Measurements from ENCODE around the gene ANKRD18A. TPM values are rescaled to one million over a fixed set of nuclear protein-coding genes. Genes with fewer than 3 reads are reported as not detected.

Gene ANKRD18A
- 1 to 10 TPM; 3.1 to 3.4 TPM for total RNA-seq

DNA sequence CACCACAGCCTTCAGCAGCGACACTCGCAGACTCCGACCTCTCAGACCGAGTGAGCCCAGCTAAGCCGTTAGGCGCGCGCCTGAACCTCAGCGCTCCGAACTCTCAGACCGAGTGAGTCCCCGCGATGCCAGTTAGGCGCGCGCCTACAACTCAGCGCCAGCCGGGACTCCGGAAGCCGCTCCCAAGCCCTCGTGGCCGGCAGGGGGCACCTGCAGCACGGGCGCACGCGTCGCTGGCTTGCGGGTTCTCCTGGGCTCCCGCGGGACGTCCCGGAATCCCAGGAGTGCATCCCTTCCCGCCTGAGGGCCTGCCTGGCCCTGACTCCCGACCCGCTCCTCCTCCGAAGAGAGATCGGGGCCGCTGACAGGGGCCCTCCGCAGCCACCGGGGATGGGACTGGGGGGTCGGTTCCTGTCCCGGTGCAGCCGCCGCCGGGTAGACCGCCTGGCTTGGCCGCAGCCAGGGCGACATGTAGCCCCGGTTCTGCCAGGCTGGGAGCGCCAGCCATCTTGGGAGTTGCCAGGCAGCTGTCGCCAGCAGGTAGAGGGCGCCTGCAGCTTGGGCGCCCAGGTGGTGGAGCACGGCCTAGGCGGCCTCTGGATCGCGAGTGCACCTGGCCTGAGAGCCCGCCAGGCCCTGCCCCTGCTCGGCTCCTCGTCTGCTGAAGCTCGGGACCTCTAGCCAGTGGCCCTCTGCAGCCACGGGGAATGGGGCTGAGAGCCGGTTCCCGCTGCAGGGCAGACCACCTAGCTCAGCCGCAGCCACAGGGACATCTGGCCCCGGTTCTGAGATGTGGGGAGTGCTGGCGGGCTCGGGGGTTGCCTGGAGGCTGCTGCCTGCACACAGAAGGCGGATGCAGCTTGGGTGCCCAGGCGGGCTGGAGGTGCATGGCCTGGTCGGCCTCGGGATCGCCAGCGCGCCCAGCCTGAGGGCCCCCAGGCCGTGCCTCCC lies at the start of gene ANKRD18A:
TSS of gene ANKRD18A (minus strand) at position 114 of the 951 bp plus-strand sequence. CDS start 311 bp downstream, outside the sequence.
- H3K9me3 Mint-ChIP-seq: peaks cover 4% of the 10 kb centered on the region
- H3K27me3 Mint-ChIP-seq: peaks cover 21% of the 10 kb centered on the region
- no peaks in the 10 kb centered on the region for H3K36me3 Mint-ChIP-seq (ENCODE audit: low read depth)
- no peak within 1 kb of the TSS for H3K27ac Mint-ChIP-seq
- ChIA-PET POLR2A (no interaction called here), CTCF (interaction anchor here (0.7 to 1.8 kb wide), 6 partner anchors 11 to 140 kb away, joined by 3 to 7 read pairs (median 4); no protein-coding TSS in a partner anchor)
- peak within 1 kb of the TSS; percentile 87 for H3K4me3 Mint-ChIP-seq
- peak; percentile 72 for DNase-seq
- peaks cover 13% of the 10 kb centered on the region for H3K4me1 Mint-ChIP-seq

DNA sequence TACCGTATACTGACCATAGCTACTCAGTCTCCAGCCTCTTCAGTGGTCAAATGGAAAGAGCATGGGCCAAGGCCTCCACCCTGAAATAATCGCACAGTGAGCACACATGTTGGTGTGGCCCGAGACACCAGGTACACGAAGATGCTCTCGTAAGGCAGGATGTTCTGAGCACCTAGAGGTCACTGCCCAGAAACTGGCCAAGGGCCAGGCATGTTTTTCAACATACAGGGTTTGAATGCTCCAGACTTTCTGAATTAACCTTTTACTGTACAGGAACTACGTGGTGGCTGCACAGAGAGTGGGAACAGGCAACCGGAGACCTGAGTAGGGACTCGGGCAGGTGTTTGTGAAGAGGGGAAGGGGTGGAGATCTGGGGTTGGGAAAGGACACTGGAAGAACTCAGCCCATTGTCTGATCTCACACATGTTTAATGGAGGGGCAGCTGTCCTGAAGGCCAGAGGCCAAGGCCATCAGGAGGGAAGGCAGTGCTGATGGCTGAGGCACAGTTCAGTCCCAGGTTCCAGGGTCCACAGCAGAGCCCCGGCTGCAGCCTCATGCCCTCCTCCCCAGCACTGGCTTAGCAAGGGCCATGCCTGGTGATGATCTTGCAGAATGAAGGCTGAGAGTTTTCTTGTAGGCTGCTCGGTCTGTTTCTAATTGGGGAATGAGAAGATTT lies 48.5 kb upstream of the ANKRD18A start:
- Mint-ChIP-seq H3K36me3 (ENCODE audit: low read depth) (no peaks in the 10 kb centered on the region), H3K4me1 (peaks cover 16% of the 10 kb centered on the region), H3K4me3 (no peak overlapping the region), H3K9me3 (no peaks in the 10 kb centered on the region), H3K27me3 (peaks cover 6% of the 10 kb centered on the region), H3K27ac (no peak overlapping the region)
- ChIA-PET POLR2A (no interaction called here), CTCF (no interaction called here)
- DNase-seq: no peak

DNA sequence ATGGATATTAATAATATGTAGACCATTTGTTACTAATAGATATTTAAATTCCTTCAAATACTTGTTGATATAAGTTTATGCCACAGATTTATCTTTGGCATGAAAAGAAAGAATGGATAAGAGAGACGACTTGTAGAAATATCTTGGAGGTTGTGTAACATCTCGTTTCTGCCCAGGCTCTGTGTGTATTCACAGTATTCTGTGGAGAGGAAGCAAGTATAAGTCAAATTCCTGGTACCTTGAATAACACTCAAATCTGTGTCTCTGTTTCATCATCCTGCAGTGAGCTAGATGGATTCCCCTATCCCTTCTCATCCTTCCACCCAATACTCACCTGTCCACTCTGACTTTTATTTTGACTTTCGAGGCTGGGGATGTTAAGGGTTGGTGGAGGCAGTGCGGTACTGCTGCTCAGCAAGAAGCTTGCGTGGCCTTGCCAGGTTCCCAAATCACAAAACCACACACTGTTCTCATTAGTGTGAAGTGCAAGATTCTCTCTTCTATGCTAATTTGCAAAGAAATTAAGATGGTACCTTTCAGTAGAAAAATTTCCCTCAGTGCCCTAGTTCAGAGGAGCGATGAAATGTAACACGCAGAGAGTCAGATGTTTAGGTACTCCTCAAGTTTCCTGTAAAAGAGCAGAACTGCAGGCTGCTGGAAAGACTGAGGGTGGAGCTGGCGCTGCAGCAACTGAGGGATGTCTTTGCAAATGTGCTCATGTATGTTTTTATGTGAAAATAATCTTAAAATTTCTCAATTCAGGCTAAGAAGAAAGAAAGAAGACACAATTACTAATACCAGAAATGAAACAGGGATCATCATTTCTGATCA lies 42.6 kb upstream of the ANKRD18A start:
- Mint-ChIP-seq H3K36me3 (ENCODE audit: low read depth) (no peaks in the 10 kb centered on the region), H3K27ac (no peak overlapping the region), H3K4me1 (no peaks in the 10 kb centered on the region), H3K4me3 (no peak overlapping the region), H3K9me3 (no peaks in the 10 kb centered on the region), H3K27me3 (peaks cover 14% of the 10 kb centered on the region)
- DNase-seq: no peak
- CTCF ChIA-PET: no interaction called here
- POLR2A ChIA-PET: no interaction called here

DNA sequence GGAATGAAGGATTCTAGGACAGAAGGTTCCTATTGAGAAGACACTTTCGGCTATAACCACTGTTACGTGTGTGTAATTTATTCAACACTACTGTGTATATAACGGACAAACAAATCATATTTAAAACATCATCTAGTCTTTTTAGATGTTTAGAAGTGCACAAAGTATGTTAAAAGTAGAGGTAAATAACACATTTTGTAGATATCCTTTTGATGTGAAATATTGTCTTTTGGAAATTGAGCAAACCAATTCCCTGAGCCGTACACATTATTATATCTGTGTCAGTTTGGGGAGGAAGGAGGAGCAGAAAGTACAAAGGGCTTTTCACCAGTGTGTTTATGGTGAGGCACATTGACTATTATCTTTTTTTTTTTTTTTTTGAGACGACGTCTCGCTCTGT lies 39.1 kb upstream of the ANKRD18A start:
- no peak for DNase-seq
- no peaks in the 10 kb centered on the region for H3K9me3 Mint-ChIP-seq
- no peak overlapping the region for H3K27ac Mint-ChIP-seq
- peaks cover 30% of the 10 kb centered on the region for H3K27me3 Mint-ChIP-seq
- CTCF ChIA-PET: no interaction called here
- POLR2A ChIA-PET: no interaction called here
- no peaks in the 10 kb centered on the region for H3K36me3 Mint-ChIP-seq (ENCODE audit: low read depth)
- H3K4me1 Mint-ChIP-seq: no peaks in the 10 kb centered on the region
- H3K4me3 Mint-ChIP-seq: no peak overlapping the region

DNA sequence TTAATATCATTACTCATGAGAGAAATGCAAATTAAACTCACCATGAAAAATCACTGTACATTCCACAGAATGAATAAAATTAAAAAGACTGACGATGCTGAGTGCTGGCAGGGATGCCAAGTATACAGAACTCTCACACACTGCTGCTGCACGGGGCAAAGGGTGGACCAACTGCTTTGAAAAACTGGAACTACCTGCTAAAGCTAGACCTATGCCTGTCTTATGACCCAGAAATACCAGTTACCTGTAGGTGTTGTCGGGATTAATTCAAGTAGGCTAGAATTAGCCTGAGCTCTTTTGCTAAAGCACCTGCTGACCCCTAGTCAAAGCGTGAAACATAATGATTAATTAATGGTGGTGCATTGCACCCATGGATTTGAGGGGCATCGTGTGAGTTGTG lies 36.5 kb upstream of the ANKRD18A start:
- Mint-ChIP-seq H3K4me3 (no peak overlapping the region), H3K4me1 (no peaks in the 10 kb centered on the region), H3K27ac (no peak overlapping the region), H3K36me3 (ENCODE audit: low read depth) (no peaks in the 10 kb centered on the region), H3K9me3 (no peaks in the 10 kb centered on the region), H3K27me3 (peaks cover 24% of the 10 kb centered on the region)
- ChIA-PET POLR2A (no interaction called here), CTCF (no interaction called here)
- DNase-seq: no peak

DNA sequence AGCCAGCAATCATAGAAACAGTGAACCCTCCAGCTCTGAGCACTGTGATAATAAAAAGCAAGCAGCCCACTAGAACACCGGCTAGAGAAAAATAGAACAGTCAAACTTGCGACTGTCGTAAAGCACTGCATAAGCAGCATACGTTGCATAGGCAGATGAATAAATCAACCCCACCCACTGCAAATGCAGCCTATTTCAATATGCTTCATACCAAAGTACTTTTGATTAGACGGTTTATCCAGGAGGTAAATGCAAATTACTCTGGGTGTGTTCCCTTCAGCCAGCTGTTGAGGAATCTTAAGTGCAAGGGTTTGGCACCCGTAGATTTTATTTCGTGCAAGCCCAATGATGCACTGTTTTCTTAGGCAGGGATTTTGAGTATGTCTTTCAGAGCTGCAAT lies 32.1 kb upstream of the ANKRD18A start:
- Mint-ChIP-seq H3K4me3 (no peak overlapping the region), H3K36me3 (ENCODE audit: low read depth) (no peaks in the 10 kb centered on the region), H3K27ac (no peak overlapping the region), H3K27me3 (peaks cover 15% of the 10 kb centered on the region), H3K4me1 (no peaks in the 10 kb centered on the region), H3K9me3 (no peaks in the 10 kb centered on the region)
- DNase-seq: no peak
- ChIA-PET POLR2A (no interaction called here), CTCF (no interaction called here)

DNA sequence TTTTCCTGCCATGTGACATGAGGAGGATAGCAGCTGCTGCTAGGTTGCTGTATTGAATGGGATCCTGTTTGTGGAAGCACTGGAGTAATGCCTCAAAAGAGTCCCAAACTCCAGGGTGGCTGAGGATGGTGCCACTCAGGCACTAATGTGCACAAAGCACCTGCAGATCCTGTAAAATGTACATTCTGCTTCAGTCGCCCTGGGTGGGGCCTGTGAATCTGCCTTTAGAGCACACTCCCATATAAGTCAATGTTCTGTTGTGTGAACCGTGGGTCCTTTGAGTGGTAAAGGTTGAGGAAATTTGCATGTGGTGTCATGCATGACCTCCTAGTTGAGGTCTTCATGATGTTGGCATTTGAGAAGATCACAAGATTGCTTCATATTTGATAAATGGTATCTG lies 31.6 kb upstream of the ANKRD18A start:
- H3K27me3 Mint-ChIP-seq: peaks cover 11% of the 10 kb centered on the region
- no peaks in the 10 kb centered on the region for H3K9me3 Mint-ChIP-seq
- ChIA-PET CTCF (no interaction called here), POLR2A (no interaction called here)
- H3K27ac Mint-ChIP-seq: no peak overlapping the region
- DNase-seq: no peak
- H3K4me3 Mint-ChIP-seq: no peak overlapping the region
- H3K4me1 Mint-ChIP-seq: no peaks in the 10 kb centered on the region
- no peaks in the 10 kb centered on the region for H3K36me3 Mint-ChIP-seq (ENCODE audit: low read depth)

DNA sequence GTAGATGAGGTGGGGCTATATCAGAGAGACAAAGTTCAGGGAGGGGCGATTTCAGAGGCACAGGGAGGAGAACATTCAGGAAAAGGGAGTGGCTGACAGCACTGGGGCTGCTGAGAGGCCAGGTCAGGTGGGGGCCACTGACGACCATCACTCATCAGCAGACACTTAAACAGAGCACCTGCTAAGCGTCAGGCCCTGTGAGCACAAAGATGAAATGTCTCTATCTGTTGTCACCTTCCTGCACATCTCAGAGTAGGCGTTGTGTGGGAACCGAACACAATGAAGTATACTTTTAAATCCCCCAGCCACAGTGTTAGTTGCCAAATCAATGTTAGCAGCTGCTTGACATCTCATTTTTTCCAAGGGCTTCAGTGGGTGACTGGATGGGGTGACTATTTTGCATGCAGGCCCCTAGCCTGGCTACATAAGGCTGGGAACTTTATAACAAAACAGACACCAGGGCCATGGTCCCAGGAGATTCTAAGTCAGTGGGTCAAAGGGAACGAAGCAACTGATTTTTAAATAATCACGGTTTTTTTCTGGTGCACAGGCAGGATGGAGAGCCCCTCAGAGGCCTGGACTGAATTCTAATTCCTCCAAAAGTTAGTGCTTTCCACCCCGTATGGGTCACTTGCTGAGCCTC lies 31.1 kb upstream of the ANKRD18A start:
- no peaks in the 10 kb centered on the region for H3K36me3 Mint-ChIP-seq (ENCODE audit: low read depth)
- peaks cover 7% of the 10 kb centered on the region for H3K27me3 Mint-ChIP-seq
- ChIA-PET POLR2A (no interaction called here), CTCF (no interaction called here)
- no peak for DNase-seq
- no peak overlapping the region for H3K27ac Mint-ChIP-seq
- H3K4me1 Mint-ChIP-seq: no peaks in the 10 kb centered on the region
- no peaks in the 10 kb centered on the region for H3K9me3 Mint-ChIP-seq
- H3K4me3 Mint-ChIP-seq: no peak overlapping the region

DNA sequence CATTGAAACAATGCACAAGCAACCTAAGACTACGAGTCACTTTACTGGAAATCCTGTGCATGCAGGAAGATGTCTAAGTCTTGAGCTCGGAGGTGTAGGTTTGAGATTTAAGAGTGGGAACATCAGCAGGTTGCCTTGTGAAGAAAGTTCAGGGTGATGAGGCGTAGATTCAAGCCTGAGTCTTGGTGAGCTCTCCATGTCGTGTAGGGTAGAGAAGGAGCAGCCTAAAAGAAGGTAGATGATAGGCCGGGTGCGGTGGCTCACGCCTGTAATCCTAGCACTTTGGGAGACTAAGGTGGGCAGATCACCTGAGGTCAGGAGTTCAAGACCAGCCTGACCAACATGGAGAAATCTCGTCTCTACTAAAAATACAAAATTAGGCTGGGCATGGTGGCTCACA lies 30.2 kb upstream of the ANKRD18A start:
- Mint-ChIP-seq H3K27ac (no peak overlapping the region), H3K4me1 (no peaks in the 10 kb centered on the region), H3K9me3 (no peaks in the 10 kb centered on the region), H3K27me3 (peaks cover 2% of the 10 kb centered on the region), H3K4me3 (no peak overlapping the region), H3K36me3 (ENCODE audit: low read depth) (no peaks in the 10 kb centered on the region)
- ChIA-PET POLR2A (no interaction called here), CTCF (no interaction called here)
- no peak for DNase-seq

DNA sequence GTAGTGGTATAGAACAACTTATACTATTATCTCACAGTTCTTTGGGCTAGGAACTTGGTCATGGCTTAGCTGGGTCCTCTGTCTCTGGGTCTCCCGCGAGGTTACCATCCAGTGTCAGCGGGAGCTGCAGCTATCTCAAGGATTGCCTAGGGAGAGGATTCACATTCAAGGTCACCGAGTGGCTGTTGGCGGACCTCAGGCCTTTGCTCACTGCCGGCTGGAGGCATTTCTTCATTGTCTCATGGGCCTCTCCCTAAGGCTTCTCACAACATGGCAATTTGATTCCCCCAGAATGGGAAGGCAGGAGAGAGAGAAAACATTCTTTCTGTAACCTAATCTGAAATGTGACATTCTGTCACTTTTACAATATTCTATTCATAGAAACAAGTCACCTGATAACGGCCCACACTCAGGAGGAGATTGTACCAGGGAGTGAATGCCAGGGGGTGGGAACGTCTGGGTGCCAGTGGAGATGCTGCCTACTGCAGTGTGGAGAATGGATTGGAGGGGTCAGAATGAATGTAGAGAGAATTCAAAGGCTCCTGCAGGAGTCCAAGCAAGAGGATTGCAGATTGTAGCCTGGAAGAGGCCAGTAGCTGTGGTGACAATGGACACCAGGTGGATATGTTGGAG lies 29.5 kb upstream of the ANKRD18A start:
- Mint-ChIP-seq H3K27me3 (peaks cover 2% of the 10 kb centered on the region), H3K36me3 (ENCODE audit: low read depth) (no peaks in the 10 kb centered on the region), H3K27ac (no peak overlapping the region), H3K4me3 (no peak overlapping the region), H3K4me1 (no peaks in the 10 kb centered on the region), H3K9me3 (no peaks in the 10 kb centered on the region)
- no peak for DNase-seq
- ChIA-PET CTCF (no interaction called here), POLR2A (no interaction called here)

DNA sequence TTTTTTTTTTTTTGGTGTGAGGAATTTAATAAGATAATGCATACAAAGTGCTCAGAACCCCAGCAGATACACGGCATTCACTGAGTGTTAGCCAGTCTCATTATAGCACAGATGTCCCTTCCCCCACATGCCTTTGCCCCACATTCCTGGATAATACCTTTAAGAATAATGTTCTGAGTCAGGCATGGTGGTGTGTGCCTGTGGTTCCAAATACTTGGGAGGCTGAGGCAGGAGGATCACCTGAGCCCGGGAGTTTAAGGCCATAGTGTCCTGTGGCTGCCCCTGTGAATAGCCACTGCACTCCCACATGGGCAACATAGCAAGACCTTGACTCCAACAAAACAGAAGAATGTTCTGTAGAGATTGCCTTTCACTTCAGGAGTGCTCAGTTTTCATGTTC lies 24.2 kb upstream of the ANKRD18A start:
- Mint-ChIP-seq H3K4me3 (no peak overlapping the region), H3K27ac (no peak overlapping the region), H3K9me3 (no peaks in the 10 kb centered on the region), H3K36me3 (ENCODE audit: low read depth) (no peaks in the 10 kb centered on the region), H3K27me3 (no peaks in the 10 kb centered on the region), H3K4me1 (no peaks in the 10 kb centered on the region)
- CTCF ChIA-PET: no interaction called here
- POLR2A ChIA-PET: no interaction called here
- DNase-seq: no peak

DNA sequence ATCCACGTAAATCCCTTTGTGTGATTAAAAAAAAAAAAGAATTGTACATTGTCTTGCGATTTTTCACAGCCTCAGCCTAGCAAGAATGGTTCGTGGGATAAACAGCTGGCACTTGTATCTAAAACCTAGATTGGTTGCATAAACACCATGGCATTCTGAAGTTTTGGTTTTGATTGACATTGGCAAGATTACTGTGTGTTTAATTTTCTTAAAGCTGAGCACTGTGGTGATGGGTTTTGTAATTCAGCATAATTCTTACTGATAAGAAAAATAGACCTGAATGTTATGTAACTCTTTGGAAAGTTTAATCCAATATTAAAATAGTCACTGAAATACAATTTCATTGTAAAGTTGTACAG lies 23.4 kb upstream of the ANKRD18A start:
- no peaks in the 10 kb centered on the region for H3K9me3 Mint-ChIP-seq
- DNase-seq: no peak
- H3K4me1 Mint-ChIP-seq: no peaks in the 10 kb centered on the region
- H3K27me3 Mint-ChIP-seq: no peaks in the 10 kb centered on the region
- POLR2A ChIA-PET: interaction anchor here (0.6 kb wide), 1 partner anchor 203 kb away, joined by 3 read pairs; no protein-coding TSS in a partner anchor
- no peak overlapping the region for H3K4me3 Mint-ChIP-seq
- H3K36me3 Mint-ChIP-seq (ENCODE audit: low read depth): no peaks in the 10 kb centered on the region
- H3K27ac Mint-ChIP-seq: no peak overlapping the region
- CTCF ChIA-PET: no interaction called here

Data from activated CD4-positive, alpha-beta memory T cell treated with anti-CD3 and anti-CD28 coated beads, Interleukin-2, amount 10 ng/mL, durations not matched to agents 7 days and 5 days (primary cell).